Chondrocyte (in vitro differentiated cells): ENCODE data around the gene PLPP3. TPM values are rescaled to one million over a fixed set of nuclear protein-coding genes. Genes with fewer than 3 reads are reported as not detected.

Experiments used
- DNase-seq: peaks from one replicate; pipeline ENCODE4 v3.0.0; 2021; ENCODE audit warnings: mixed read lengths, low spot score
- H3K27ac Mint-ChIP-seq: one replicate; pipeline ENCODE4 v1.8.0; 2021; ENCODE audit warnings: mild to moderate bottlenecking, moderate library complexity, mixed read lengths; ENCODE audit not compliant: unreplicated experiment
- H3K27me3 Mint-ChIP-seq: 2 replicates; pipeline ENCODE4 v1.8.0; 2021; ENCODE audit warnings: low read depth, mixed read lengths
- H3K36me3 Mint-ChIP-seq: 2 replicates; pipeline ENCODE4 v1.8.0; 2021; ENCODE audit warnings: low read depth, mixed read lengths
- H3K4me1 Mint-ChIP-seq: 2 replicates; pipeline ENCODE4 v1.8.0; 2021; ENCODE audit warnings: low read depth, mild to moderate bottlenecking, mixed read lengths
- H3K4me3 Mint-ChIP-seq: one replicate; pipeline ENCODE4 v1.8.0; 2021; ENCODE audit warnings: mild to moderate bottlenecking, moderate library complexity, mixed read lengths; ENCODE audit not compliant: unreplicated experiment
- H3K9me3 Mint-ChIP-seq: 2 replicates; pipeline ENCODE4 v1.8.0; 2021; ENCODE audit warnings: low read depth, mixed read lengths
- total RNA-seq: library from RNA; stranded (reverse); gene quantifications from 3 replicates; pipeline ENCODE4 v1.2.1, GENCODE V29; 2021
- TF ChIP-seq, protein P1 (sequence below): fragments of 200-600 bp; sonication (generic); IDR thresholded peaks from 2 replicates; pipeline ENCODE4 v1.5.0; 2021; ENCODE audit warnings: antibody characterized with exemption, mild to moderate bottlenecking, moderate library complexity

Gene PLPP3
- total RNA-seq, 1 donor from 2014 or later = 20.5 TPM

DNA sequence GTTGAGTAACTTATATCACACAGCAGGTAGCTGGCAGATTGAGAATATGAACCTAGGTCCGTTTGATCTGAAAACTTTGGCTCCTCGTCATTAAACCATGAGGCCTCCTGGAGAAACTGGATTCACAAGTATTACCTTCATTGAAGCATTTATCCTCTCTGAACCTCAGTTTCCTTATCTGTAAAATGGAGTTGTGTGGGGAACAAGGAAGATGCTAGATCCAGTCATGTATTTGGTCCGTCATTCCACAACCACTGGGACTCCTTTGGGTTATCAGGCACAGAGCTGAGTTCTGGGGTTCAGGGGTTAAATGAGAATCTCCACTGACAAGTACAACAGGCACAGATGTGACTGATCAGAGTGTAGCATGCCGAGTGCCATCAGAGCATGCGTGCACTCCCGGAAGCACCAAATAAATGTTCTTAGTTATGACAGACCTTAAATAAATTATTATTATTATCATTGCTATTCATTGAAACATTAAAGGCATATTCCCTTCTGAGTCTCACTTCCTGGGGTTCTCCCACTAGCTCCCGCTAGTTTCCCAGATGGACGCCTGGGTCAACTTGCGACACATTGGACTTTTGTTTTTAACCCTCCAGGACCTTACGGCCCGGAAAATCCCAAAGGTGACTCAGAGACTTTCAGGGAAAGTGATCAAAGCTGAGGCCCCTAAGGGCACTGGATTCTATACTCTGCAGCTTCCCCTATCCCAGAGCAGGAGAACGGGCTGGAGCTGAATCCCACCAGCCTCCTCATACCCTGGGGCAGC is 130.6 kb downstream of the PLPP3 start:
- TF ChIP-seq, protein P1, sequence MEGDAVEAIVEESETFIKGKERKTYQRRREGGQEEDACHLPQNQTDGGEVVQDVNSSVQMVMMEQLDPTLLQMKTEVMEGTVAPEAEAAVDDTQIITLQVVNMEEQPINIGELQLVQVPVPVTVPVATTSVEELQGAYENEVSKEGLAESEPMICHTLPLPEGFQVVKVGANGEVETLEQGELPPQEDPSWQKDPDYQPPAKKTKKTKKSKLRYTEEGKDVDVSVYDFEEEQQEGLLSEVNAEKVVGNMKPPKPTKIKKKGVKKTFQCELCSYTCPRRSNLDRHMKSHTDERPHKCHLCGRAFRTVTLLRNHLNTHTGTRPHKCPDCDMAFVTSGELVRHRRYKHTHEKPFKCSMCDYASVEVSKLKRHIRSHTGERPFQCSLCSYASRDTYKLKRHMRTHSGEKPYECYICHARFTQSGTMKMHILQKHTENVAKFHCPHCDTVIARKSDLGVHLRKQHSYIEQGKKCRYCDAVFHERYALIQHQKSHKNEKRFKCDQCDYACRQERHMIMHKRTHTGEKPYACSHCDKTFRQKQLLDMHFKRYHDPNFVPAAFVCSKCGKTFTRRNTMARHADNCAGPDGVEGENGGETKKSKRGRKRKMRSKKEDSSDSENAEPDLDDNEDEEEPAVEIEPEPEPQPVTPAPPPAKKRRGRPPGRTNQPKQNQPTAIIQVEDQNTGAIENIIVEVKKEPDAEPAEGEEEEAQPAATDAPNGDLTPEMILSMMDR = no peak
- Mint-ChIP-seq H3K9me3 (no peaks in the 10 kb centered on the region), H3K4me1 (peaks cover 16% of the 10 kb centered on the region), H3K27me3 (no peaks in the 10 kb centered on the region), H3K4me3 (no peak overlapping the region), H3K27ac (no peak overlapping the region), H3K36me3 (no peaks in the 10 kb centered on the region)
- DNase-seq = no peak

DNA sequence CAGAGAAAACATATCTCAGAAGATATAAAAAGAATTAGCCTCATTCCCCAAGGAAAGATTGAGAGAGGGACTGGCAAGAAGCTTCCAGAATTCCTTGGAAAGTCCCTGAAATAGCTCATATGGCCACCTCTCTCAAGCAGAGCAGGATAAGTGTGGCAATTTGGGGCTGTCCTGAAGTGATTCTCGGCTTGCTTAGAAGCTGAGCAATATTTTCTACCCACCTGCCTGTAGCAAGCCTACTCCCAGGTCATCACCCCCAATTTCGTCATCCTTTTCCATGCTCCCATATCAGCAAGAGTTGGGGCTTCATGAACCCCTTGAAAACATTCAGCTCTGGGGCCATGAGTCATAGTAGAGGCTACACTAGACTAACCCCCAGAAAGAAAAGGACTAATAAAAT is 131.5 kb downstream of the PLPP3 start:
- Mint-ChIP-seq H3K27ac (no peak overlapping the region), H3K27me3 (no peaks in the 10 kb centered on the region)
- no peak for DNase-seq

DNA sequence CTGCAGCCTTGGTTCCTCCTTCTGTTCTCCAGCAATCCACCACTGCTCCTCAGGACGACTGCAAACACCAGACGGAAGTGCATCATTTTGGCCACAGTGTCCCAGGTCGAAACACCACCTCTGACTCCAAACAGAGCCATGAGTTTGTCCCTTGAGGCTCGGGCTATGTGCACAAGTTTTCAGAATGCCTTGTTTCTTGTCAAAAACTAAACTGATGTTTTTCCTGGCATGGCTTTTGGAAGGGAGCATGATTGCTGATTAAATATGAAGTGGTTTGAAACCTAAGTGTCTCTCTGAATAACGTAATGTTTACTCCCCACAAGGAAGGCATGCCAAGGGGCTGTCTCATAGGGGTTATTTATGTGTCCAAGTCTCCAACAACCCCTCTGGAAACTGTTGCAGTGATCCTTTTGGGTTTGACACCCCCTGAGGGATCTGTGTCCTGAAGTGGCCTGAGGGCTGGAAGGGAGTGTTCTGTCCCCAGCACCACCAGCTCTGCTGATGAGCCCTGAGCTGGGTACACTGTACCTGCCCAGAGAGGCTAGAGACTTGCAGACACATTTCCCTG is 132.7 kb downstream of the PLPP3 start:
- Mint-ChIP-seq H3K27me3 (no peaks in the 10 kb centered on the region), H3K27ac (no peak overlapping the region), H3K36me3 (no peaks in the 10 kb centered on the region), H3K4me3 (no peak overlapping the region), H3K4me1 (peaks cover 16% of the 10 kb centered on the region), H3K9me3 (no peaks in the 10 kb centered on the region)
- TF ChIP-seq, protein P1 = no peak
- no peak for DNase-seq

More for the DNA sequence above, 131.5 kb downstream of the PLPP3 start:
- Mint-ChIP-seq H3K9me3 (no peaks in the 10 kb centered on the region), H3K36me3 (no peaks in the 10 kb centered on the region), H3K4me1 (peaks cover 16% of the 10 kb centered on the region), H3K4me3 (no peak overlapping the region)
- TF ChIP-seq, protein P1 = no peak

DNA sequence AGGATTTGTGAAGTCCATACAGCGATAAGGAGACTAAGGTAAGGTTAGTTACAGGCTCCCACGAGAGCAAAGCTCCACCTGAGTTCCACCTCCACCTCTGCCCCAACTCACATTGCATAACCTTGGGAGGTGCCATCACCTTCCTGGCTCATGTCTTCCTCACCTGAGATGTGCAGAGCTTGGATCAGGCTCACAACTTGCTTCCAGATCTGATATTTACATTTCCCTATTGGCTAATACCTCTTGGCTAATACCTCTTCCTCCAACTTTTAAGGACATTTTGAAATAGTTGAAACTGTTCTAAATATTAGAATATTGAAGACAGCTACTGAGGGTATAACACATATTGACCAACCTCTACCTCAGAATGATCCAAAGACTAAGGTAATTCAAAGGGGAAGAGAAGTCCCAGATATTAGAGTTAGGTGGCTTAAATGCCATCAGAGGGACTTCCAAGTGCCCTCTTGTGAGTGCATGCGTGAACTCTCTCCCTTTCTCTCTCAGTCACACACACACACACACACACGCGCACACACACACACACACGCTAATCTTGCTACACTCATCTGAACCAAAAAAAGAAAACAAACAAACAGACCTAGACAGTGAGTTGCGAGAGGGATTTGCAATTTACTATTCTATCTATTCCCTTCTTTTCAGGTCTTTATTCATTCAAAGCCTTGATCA is 134.3 kb downstream of the PLPP3 start:
- Mint-ChIP-seq H3K27ac (no peak overlapping the region), H3K36me3 (no peaks in the 10 kb centered on the region), H3K27me3 (no peaks in the 10 kb centered on the region), H3K4me1 (peaks cover 12% of the 10 kb centered on the region), H3K4me3 (no peak overlapping the region), H3K9me3 (no peaks in the 10 kb centered on the region)
- no peak for DNase-seq
- TF ChIP-seq, protein P1 = no peak

Other genes starting within 250 kb of the PLPP3 start
- 2.2 to 3.4 TPM (median 3.2 TPM) in 3 replicates for gene PRKAA2, start 65.8 kb upstream of the PLPP3 start, total RNA-seq
- gene FYB2, start 239.8 kb upstream of the PLPP3 start, total RNA-seq = 0.10 TPM in 1 of 3 replicates, not detected in the others